COLO668 (cell line): ENCODE data around the gene SND1.
A peak's percentile ranks its signal among the peaks of the same experiment; 100 is the strongest.
"Not testable (repeated sequence)": the region's sequence is repeated elsewhere in the genome, so short reads cannot be mapped to it uniquely, and the experiment has no call there.

Experiments
- DNase-seq: peaks from one replicate; lab custom pipeline; 2025; ENCODE audit not compliant: unreplicated experiment; lab: John Stamatoyannopoulos, UW

Gene SND1

DNA sequence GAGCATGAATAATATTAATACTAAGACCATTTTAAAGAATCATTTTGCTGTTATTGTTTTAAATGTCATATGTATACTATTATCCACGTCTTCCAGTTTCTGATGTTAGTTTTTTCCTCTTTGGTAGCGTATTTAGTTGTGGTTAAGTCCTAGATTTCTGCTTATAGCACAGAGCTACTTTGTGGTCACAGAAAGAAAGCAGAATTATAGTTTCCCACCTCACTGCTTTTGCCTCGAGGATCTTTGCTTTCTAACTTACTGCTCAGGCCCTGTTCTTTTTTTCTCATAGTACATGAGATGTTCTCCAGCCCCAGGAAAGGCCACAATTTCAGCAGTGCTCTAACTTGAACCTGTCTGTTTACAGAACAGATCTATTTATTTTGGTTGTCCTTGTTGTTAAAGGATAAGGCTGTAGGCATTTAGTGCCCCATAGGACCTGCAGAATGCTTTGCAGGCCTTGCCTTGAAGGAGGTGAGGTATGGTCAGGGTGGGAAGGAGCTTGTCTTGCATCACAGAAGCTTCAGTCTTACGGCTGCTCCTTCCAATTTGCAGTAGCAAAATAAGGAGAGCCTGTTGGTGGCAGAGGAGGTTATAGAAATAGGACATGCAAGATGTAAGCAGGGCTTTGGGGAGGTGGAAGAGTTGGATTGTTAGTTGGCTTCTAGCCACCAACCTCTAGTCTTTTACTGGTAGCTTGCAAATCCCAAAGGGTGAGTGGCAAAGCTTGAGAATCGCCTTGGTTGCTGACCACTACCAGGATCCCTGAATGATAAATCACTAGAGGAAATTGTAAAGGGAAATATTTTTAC lies 250.1 kb downstream of the SND1 start:
- no peak for DNase-seq

DNA sequence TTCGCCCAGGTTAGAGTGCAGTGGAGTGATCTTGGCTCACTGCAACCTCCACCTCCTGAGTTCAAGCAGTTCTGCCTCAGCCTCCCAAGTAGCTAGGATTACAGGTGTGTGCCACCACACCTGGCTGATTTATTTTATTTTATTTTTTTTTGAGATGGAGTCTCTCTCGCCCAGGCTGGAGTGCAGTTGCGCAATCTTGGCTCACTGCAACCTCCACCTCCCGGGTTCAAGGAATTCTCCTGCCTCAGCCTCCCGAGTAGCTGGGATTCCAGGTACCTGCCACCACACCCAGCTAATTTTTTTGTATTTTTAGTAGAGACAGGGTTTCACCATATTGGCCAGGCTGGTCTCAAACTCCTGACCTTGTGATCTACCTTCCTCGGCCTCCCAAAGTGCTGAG lies 250.8 kb downstream of the SND1 start:
- not testable (repeated sequence) for DNase-seq

DNA sequence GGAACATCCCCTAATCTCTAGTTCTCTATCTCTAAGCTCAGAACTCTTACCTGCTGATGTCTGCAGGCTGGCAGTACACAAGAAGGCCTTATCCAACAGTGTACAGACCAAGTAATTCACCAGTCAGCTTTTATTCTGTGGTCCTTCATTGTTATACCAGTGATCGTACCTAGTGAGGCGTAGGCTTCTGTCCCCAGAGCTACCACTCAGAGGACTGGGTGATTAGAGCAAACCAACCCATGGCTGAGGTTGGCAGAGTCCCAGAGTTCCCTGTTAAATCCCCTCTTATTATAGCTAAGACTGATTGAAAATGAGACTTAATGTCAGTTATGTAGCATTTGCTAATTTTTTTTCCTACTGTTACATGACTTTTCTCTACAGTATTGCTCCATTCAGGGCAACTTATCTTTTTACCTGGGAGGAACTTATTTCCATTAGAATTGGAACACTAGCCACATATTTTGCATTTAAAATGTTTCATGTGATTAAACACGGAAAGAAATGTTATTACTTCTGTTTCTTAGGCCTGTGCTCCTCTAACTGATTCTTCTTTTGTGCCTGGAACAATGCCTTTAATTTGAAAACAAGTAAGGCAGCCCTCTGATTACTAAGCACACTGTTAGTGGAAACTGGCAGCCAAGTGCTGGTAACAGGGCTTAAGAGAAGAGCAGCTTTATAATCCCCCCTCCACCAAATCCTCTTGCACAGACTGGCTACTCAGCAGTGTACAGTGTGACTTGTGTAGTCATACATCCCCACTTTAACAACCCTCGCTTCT lies 252.1 kb downstream of the SND1 start:
- DNase-seq, result no peak

DNA sequence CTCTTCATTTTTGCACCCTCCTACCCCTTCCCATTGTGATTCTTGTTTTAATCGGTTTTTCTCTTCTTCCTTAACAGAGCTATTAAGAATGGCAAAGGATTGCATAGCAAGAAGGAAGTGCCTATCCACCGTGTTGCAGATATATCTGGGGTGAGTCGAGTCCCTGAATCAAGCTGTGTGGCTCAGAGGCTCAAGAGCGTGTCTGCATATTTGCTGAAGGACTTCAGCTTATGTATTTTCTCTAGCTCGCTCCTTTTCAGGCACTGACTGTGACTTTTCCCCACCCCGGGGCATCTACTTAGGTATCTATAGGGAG lies 252.6 kb downstream of the SND1 start:
- DNase-seq, result no peak

DNA sequence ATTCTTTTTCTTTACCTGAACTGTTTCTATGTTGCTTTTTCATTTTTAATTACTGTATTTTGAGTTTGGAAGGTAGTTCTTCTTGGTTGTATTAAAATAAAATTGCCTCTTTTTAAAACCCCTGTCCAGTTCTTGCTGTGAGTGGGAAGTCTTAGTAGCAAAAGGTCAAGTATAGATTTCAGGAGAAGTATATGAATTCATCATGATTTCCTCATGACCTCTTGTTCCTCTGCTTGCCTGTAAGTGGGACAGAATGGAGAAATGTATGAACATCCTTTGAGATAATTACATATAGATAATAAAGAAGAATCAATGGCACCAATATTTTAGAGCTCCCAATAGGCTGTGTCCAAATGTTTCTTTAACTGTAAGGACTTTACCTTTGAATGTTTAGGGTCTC lies 253.0 kb downstream of the SND1 start:
- DNase-seq, result no peak

DNA sequence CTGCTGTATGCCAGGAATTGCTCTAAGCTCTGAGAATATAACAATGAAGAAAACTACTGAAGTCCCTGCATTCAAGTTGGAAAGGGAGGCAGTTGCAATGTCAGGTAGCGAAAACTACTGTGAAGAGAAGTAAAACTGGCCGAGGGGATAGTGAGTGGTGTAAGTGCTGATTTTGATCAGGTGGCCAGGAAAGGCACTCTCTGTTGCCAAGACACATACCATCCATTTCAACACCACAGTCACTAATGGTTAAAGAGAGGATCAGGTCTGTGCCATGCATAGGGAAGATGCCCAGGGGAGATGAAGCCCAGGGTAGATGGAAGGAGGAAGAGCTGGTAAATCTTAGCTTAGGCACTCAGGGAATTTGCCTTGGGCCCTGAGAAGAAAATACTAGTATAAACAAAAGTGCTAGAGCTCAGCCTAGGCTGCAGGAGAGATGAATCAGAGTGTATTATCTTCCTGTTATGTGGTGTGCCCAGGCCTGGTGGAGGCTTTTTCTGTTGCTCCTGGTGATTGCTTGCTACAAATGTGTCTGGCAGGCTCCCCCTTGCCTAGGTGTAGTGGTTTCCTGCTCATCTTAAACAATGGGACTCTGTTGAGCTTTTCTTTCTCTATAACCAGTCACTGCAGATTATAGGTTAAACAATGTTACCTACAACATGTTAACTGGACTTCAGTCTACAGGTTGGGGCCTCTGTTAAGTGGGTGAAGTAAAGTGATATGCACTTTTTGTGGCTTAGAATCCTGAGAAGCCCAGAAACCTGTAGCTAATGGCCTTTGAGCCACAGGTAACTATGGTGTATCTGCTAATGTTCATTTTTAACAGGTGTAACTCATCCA lies 253.7 kb downstream of the SND1 start:
- DNase-seq, result peak; percentile 17

DNA sequence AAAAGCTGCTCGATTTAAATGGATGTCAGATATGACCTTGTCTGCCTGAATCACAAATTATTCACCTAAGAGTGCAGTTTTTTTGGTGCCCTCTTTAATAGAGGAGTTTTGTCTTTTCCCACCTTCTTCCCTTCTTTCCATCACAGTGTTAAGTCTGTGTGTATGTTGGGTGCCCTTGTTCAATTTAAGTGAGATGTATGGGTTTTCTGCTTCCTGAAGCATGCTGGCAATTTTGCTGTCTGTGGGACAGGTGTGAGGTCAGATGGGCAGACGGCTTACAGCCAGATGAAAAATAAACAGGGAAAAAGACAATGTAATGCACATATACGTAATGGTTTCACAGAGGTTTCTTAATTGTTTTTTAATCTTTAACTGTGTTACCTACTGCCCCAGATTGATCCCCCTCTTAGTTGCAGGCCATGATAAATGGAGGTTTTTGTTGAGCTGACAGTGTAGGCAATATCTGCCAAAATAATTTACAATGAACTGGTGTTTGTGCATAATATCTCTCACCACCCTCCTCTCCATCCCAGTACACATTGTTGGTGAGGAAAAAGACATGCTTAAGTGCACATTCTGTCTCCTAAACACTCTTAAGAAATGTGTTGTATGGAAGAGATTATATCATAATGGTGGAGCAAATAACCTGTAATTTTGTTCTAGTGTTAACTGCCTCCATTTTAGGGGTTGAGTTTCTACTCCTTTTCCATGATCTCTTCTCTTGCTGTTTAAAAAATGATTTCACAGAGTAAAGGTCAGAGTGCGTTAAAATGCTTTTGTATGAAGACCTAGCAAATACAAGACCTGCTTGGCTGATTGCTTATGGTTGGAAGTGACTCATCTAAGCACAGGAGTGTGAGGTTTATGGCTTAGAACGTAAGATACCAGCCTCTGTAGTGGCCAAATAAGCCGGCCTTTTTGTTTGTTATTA lies 255.4 kb downstream of the SND1 start:
- DNase-seq, result peak; percentile 27

DNA sequence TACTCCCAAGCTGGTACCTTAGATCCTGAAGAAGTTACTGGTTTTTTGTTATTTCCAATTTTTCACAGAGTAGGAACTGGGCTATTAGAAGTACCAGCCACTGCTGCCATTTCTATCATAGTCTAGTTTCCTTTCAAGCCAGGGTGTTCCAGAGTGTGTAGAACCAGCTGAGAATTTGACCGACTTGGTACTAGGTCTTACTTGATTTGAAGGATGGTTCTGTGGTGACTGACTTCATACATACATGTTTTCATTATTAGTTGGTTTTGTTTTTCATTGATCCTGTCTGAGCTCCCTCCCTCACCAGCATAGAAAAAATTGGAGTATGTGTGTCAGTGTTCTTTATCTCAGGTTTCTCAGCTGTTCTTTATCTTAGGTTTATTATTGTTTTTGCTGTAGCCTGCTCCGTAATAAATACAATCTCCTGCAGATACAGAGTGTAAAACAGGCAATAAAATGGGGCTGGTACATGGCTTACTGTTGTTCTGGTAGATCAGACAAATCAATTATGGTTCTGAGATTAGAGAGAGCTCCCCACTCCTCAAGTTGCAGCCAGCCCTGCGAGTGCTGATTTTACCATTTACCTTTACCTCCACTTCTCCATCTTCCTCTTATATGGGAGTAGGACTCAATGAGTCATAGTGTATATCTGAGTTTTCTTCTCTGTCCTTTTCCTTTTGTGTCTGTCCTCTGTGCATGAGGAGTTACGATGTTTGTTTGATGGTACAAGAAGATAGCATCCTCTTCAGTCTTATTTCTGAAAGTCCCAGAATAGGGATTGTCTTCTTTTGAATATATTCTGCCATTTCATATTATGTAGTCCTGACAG lies 256.6 kb downstream of the SND1 start:
- DNase-seq, result no peak

DNA sequence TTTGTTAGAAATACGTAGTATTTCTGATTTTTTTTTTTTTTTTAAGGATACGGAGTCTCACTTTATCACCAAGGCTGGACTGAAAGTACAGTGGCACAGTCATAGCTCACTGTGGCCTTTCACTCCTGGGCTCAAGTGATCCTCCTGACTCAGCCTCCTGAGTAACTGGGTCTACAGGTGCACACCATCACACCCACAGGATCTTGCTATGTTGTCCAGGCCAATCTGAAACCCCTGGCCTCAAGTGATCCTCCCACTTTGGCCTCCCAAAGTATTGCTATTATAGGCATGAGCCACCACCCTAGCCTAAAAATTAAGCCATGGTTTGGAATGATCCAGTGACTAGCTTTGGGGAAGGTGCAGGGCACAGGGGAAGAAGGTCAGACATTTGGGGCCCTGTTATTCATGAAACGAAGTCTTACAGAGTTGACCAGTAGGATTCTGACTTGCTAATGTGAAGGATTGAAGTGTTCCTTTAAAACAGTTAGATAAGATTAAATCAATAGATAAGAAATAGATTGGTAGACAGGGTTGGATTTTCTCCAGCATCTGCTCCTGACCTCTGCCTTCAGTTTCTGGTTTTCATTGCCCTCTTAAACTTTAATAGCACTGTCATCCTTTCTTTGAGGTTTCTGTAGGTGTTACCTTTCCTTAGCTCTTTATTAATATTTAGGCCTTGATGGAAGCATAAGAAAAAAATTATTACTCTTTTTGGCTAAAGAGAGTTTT lies 257.6 kb downstream of the SND1 start:
- DNase-seq, result no peak

DNA sequence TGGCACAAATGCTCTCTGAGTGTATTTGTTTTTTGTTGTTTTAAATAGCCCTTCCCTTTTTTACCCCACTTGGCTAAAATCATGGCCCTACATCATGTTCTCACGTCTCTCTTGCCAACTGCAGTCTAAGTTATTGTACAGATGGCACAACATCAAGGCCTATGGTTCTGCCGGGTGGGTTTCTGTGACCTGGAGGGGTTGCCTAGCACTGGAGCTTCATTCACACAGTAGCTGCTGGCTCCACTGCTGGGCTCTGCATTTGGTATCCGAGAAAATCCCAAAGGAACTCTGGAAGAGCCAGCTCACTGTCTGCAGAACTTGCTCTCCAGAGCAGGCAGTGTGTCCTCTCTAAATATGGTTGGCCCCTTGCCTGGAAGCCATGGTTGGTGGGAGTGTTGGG lies 258.7 kb downstream of the SND1 start:
- DNase-seq, result no peak

DNA sequence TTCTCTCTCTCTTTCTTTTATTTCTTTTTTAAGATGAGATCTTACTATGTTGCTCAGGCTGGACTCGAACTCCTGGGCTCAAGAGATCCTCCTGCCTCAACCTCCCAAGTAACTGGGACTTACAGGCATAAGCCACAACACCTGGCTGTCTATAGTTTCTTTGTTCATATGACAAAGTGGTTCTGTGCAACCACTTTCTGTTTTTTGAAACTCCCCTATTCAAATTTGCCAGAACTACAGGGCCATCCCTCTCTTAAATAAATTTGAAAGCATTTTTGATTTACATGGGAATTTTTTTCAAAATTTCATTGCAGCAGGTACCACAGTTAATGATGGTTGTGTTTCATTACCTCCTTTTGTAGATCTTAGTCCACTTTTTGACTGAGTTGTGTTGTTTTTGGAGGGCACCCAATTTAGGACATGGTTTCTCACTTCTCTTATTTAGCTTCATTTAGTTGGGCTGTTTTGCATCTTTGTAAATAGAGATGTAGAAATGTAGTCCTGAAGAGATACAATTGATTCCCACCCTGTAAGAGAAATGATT lies 260.0 kb downstream of the SND1 start:
- DNase-seq, result no peak

DNA sequence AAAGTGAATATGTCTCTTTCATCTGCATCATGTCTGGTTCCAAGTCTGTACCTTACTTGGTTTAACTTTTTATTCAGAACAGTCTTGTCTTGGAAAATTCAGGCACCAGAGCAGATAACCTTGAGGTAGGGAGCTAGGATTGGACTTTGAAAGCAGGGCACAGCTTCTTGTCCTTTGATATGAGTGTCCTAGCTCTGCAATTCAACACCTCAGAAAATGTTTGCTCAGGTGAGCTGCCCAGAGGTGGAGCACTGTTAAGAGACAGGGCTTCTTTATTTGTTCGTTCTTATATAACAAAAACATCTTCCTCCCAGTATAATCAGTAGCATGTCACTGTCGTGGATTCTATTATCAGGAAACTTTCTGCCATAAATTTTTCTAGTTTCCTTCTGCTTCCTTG lies 260.9 kb downstream of the SND1 start:
- DNase-seq, result peak; percentile 9

DNA sequence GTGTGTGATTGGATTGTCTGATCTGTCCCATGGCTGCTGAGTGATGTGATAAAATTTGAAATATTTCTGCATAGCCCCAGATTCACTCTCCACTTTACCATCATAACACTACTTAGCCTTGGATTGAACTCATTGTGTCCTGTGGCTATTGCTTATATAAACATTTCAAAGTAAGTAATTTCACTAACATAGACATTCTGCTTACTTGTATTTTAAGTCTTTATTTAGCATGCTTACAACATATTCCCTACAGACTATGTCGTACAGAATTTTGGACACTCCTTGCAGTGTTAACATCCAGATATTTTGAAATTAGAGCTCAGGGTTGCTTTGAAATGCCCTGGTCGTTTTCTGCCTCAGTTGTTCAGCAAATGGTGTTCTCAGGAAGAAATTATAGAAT lies 261.7 kb downstream of the SND1 start:
- DNase-seq, result no peak

DNA sequence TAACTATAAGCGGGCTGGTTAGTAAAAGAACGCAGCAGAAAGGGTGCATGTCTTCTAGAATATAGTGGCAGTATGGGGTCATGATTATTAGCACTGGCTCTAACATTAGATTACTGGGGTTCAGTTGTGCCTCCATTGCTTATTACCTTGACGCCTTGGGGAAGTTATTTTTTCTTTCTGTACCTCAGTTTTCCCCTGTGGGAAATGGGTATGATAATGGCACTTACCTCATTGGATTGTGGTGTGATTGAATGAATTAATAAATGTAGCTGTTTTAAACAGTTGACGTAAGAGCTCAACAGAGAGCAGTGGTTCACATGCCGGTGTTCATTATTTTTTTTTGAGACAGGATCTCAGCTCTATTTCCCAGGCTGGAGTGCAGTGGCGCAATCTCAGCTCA lies 262.7 kb downstream of the SND1 start:
- no peak for DNase-seq

DNA sequence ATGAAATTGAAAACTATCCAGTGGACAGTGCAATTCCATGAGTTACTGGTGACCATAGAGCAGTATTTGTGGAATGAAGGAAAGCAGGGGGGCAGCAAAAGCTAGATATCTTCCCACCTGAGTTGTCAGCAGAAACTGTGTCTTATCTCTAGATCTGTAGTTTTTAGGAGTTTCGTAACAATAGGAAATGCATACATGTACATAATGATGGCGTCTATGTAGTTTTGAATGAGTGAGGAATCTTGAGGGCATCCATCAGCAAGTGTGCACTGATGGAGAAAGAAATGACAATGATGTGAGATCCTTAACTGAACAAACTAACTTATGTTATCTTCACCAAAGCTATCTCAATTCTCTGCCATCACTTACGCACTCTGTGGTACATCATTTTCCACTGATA lies 264.7 kb downstream of the SND1 start:
- no peak for DNase-seq

DNA sequence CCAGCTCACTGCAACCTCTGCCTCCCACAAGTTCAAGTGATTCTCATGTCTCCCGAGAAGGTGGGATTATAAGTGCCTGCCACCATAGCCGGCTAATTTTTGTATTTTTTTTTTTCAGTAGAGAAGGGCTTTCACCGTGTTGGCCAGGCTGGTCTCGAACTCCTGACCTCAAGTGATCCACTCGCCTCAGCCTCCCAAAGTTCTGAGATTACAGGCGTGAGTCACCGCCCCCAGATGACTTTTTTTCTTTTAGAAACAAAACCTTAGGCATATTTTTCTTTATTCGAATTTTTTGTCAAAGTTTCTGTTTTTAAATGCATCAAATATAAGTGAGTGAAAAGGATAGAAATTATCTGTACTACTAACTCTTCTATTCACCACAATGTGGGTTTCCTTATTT lies 266.1 kb downstream of the SND1 start:
- no peak for DNase-seq

DNA sequence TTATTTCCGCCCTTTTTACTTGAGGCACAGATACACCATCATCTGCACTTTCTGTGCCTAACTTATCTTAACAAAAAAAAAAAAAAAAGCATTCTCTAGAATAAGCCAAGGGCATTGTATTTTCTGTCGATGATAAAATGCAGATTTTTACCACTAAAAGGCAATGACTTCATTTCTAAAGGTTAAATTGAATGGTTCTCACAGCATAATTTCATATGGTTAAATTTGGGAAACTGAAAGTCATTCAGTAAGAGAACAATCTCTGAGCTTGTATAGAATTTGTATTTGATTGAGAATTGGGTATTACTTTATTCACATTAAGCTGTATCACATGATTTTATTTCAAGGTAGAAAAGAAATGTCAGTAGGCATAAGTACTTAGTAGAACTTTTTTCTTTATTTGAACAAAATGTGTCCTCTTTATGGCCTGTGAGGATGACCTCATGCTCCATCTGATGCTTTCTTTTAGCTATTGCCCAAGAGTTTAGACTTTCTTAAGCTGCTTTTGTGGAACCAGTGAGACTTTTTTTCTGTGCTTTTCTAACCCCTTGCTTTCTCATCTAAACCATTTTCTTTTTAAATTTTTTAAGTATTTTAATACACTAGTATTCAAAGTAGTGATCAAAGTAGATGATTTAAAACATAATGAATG lies 268.9 kb downstream of the SND1 start:
- no peak for DNase-seq

DNA sequence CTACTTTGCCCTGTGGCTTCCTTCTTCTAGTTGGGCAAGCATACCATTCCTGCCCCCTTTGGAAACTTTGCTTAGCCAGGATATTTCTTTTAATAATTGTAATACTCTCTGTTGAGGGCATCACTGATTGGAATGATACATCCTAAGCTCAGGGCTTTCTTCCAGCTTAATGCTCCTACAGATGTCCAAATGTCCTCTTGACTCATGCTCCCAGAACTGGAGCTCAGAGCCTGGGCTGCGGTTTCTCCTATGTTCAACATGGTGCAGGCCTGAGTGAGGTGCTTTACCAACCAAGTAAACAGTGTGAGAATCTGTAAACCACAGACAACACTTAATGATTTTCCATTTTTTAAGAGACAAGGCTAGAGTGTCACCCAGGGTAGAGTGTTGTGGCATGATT lies 270.7 kb downstream of the SND1 start:
- DNase-seq, result no peak
